ENCODE results near the gene PLEKHA3.
"Not testable (repeated sequence)": the region's sequence is repeated elsewhere in the genome, so short reads cannot be mapped to it uniquely, and the experiment has no call there.

Gene PLEKHA3

DNA sequence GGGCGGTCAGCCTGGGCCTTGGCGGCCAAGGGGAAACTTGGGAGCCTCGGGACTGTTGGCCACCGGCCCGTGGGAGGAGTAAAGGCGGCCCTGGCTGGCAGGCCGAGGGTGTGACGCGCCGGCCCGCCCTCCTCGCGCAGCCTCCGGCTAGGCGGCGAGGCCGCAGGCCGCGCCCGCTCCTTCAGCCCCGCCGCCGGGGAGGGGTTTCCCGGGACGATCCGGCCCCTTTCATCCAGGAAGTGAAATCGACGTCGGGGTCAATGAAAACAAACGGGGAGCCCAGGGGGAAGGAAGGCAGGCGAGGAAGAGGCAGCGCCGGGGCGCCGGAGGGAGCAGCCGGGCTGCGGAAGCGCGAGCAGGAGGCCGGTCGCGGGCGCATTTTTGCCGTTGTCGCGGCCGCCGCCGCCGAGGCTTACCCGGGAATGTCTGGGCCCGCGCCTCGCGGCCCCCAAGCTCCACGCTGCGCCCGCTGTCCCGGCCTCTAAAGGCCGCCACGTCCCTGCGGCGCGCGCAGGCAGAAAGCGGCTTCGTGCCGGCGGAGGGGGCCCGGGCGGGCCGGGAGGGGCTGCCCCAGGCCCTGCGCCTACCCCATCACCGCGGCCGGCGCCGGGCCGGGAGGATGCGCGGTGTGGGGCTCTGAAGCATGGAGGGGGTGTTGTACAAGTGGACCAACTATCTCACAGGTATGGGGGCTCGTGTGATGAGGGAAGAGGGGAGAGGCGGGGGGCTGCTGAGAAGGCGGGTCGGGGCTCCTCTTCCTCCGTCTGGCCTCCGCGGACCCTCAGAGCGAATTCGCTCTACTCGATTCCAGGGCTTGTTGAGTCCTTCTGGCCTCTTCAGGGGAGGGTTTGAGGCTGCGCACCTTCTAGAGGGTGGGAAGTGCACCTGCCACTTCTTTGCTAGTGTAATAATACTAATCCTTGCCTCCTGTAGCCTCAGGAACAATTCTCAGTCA, at the start of gene PLEKHA3:
Gene PLEKHA3, plus strand, starts transcription at position 231 of the 955 bp plus-strand sequence. Its CDS starts 413 bp downstream, at position 644.
- FAIRE-seq = no peak

DNA sequence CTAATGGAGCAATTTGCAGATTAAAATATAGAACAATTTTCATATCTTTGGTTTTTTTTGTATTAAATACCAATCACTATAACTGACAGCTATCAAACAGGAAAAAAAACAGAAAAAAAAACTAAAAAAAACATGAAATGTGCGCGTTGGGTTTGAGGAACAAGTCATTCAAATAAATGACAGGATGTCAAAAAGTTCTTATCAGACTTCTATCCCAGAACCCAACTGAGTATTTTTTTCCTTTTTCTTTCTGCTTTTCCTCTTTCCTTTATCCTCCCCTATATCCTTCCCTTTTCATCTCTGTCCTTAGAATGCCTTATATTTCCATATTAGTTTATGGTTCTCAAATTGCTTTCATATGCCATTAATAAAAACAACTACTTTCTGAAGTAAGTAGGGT, 43.6 kb upstream of the PLEKHA3 start:
- FAIRE-seq = no peak

DNA sequence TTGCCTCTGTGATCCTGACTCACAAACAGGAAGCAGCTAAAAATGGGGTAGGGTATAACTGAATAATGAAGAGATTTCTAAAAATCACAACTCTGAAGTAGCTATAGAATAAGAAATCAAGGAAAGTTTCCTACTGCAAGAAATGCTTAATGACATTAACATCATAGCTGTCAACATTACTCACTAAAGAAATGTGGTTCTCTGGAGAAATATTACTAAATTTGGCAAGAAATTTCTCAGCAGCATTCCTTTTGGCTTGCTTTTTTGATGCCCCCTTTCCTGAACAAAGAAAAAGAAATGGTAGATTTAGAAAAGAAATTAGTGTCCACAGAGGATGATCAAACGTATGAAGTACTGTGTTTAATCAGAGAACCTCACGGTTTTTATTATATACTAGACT, 38.8 kb upstream of the PLEKHA3 start:
- no peak for FAIRE-seq

DNA sequence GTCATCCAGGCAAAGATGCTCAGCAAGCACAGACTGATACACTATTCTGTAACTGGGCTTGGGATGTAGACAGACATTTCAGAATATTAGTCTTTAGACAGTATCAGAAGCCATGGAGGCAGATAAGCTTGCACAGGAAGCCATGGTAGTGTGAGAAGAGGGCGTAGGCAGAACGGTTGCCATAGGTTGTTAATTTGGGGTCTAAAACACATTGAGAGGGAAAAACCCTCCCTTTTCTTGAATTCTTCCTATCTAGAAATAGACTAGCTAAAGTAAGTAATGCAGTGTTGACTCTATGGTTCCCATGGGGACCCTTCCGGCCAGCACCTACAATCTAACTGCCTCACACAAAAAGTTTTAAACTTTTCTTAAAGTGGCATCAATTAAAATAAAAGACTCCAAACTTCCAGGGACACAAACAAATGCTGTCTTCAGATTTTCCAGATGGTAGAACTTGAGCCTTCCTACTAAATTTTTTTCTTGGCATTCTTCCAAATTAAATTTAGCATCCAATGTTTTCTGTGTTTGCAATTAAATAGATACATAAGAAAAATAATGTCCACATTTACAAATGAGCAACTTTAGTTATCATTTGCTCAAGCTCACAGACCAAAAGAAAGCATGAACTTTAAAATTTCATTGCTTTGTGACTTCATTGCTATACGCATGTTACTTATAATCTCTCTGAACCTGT, 31.1 kb upstream of the PLEKHA3 start:
- no peak for FAIRE-seq

DNA sequence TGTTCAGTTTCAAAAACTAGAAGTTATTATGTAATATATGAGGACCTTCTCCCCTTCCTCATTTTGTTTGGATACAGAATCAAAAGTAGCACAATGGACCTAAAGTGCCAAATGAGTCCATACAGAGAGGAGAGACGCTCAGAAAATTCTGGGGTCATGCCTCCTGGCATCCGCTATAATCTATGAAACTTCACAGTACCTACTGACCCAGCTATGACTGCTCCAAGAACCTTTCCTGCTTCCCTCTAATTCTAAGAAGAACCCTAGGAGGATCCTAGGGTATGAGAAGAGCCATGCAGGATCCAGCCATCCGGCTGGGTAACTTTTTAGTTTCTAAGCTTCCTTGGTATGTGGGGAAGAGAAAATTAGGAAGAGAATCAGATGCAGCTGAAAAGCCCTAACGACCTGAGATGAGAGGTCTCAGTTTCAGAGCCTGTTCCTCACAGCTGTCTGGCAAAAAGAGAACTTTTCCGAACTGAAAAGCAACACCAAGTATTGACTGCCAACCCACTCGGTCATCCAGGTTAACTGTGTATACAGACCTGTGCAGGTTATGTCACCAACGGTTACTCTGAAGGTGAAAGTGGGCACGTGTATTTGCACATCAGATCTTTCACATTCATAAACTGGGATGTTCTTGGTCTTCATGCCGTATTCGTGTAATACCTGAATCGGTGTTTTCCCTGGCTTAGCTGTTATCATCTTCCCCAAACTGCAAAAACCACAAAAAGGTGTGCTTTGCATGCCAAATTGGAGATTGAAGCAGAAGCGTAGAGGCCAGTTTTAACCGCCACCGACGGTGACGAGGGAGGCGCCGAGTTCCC, 30.3 kb upstream of the PLEKHA3 start:
- FAIRE-seq = no peak

DNA sequence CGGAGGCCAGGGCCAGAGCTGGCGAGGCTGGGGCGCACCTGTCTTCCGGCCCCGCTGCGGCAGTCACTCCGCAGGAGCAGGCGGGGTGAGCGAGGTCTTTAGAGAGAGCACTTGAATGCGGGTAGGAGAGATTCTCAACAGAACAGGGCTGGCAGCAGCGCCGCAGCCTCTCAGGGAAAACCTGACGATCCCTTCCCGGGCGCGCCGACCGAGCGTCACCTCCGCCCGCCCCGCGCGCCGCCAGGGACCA, 29.8 kb upstream of the PLEKHA3 start:
- no peak for FAIRE-seq

DNA sequence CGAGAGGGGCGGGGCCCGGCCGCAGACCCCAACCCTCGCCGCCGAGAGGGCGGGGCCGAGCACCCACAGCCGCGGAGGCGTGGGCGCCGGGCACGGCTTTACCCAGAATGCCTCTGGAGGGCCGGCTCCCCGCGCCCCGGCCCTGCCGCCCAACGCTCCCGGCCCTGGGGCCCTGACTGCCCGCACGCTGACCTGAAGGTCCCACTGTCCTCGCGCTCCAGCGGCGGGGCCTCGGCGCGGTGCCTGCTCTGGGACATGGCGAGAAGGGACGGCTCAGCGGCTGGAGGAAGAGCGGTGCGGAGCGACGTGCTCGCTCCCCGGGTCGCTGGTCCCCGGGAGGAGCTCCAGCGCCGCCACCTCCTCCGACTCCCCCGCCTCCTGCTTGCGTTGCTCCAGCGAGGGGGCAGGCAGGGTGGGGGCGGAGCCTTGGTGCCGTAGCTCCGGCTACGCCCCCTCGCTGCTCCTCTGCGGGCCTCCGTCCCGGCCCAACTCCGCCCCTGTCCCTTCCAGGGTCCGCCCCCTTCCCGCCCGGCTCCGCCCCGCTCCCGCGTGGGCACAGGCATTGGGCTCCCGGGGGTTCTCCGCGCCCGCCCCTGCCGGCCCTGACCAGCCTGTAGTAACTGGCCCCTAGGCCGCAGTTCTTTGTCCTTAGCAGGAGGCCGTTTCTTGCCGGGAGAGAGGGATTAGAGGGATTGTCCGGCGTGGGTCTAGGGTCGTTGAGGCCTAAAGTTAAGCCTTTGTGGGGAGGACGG, 29.3 kb upstream of the PLEKHA3 start, which contains the start of the genes PJVK and PRKRA:
Gene PJVK, plus strand, starts transcription at position 605 of the 752 bp plus-strand sequence. CDS start 2,032 bp downstream, outside the sequence.
Gene PRKRA, minus strand, starts transcription at position 402 of the 752 bp plus-strand sequence. Its CDS starts 145 bp downstream, at position 257.
- FAIRE-seq = peak; percentile 54

DNA sequence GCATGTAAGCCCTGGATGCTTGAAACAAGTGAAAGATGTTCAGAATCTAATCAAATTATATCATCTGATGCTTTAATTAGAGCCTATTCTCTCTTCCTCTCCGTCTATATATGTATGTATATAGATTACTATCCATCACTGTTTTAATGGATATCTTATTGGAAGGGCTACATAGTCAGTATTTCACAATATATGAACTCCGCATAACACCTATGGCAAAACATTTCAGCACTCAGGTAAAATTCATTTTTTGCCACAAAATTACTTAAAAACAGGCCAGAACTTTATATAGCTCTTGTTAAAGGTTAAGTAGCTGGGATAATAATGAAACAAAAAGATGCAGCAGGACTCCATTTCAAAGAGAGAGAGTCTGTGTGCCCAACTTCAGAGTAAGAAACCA, 27.9 kb upstream of the PLEKHA3 start:
- FAIRE-seq = no peak

DNA sequence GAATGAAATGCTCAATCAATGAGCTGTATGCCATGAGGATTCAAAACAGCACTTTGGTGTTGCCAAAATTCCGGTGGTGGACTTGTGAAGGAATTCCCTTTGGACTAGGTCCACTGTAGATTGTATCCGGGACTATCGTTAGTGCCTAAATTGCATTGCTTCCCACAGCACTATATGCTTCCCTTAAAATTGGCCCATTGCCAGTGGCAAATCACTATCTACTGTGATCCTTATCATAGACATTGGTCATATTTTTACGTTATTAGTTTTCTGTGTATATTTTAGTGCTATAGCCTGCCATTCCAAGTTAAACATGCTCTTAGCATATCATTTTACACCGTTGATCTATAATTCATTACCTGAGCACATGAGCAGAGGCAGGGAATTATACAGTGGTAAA, 27.4 kb upstream of the PLEKHA3 start:
- no peak for FAIRE-seq

DNA sequence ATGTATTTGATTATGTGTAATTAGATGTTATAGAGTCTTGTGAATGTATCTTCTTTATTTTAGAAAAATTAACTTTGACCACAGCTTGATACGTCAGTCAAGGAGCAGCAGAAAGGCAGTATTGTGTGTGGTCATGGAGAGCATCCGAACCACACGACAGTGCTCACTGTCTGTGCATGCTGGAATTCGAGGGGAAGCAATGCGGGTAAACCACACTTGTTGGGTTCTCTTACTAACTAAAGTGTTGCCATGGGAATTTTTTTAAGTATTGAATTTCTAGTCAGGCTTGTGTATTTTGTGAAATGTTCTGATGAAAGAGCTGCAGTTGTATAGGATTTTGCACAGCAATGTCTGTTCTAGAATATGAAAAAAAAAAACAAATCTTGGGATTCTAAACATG, 24.3 kb upstream of the PLEKHA3 start:
- no peak for FAIRE-seq

DNA sequence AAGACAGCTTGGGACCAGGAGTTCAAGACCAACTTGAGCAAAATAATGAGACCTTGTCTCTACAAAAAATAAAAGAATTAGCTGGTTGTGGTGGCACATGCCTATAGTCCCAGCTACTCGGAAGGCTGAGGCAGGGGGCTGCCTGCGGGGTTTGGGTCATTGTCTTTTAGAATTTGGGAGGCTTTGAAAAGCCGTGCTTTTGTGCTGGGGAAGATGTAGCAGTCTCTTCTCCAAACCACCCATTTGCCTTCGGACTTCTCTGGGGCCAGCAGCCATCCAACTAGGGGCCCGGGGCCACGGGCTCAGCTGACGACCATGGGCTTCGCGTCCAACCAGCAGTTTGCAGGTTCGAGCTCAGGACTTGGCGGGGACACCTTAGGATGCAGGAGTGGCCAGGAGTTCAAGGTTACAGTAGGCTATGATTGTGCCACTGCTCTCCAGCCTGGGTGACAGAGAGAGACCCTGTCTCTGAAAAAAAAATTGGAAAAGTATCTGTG, 22.8 kb upstream of the PLEKHA3 start:
- no peak for FAIRE-seq

DNA sequence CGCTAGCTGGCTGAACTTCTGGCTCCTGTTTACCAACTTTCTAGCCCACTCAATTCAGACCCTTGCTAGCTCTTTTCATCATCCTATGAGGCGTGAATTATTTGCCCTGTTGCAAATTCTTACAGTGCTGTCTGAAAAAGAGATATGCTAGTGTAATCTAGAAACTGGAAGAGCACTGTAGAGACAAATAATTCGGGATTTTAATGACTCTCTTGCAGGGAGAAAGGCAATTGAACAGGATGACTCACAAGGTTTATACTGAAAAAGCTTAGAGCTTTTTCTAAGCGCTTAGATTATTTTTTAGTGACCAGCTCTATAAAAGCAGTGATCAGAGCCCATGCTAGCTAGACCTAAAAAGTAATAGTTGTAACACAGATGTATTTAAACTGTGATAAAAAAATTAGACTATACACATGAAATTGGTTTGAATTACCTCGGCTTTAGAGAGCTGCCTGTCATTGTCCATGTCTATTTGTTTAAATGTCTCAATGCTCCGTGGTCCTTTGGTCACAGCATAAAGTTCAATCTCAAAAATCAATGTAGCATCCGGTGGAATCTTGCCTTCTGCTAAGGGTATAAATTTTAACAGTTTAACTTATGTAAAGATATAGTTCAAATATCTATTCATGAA, 10.9 kb upstream of the PLEKHA3 start:
- no peak for FAIRE-seq

DNA sequence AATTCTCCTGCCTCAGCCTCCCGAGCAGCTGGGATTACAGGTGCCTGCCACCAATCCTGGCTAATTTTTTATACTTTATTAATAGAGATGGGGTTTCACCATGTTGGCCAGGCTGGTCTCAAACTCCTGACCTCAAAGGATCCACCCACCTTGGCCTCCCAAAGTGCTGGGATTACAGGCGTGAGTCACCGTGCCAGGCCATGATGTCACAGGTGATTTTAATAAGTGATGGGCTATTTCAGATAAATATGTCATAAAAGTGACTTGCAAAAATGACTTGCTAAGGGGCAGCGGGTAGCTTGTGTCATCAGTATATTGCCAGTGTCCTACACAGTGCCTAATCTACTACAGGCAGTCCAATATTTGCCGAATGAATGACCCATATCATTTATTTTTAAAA, 8.9 kb upstream of the PLEKHA3 start:
- not testable (repeated sequence) for FAIRE-seq

DNA sequence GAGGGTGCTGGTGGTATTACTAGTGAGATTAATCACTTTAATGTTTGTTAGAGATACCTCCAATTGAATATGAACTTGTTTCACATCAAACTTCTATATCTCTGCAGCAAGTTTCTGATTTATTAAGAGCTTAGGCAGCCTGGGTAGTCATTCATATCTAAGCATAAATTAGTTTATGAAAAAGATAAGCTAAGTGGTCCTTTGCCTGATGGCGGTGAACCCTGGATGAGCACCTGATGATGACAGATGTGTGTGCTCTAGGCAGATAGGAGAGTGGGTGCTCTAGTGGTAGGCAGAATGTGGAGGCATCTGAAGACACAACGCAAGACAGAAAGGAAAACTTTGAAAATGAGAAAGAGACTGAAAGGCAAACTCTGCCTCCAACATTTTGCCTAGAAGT, 6.9 kb upstream of the PLEKHA3 start:
- no peak for FAIRE-seq

DNA sequence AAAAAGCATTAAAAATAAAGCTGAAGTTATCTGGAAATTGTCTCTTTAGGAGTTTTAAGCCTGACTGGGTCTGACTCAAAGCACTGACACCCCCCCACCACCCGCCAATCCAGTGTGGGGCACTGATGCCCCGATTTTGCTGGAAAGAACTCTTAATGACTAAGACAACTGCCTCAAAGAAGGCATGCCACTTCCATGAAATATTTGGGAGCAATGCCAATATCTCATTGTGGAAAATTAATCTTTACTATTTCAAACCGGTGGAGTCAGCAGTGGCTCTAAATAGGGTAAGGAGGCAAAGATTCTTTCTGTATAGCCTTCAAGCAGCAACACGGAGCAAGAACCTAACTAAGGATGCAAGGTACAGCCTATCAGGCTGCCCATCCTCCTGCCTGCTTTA, 6.3 kb upstream of the PLEKHA3 start:
- no peak for FAIRE-seq

DNA sequence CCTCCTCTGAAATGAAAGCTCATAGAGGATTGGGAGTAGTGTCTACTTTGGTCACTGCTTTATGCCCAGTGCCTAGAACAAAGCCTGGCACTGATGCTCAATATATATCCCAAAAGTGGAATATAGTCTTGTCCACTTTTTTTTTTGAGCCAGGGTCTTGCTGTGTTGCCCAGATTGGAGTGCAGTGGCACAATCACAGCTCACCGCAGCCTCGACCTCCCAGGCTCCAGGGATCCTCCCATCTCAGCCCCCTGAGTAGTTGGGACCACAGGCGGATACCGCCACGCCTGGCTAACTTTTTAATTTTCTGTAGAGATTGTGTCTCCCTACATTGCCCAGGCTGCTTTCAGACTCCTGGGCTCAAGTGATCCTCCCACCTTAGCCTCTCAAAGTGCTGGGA, 5.7 kb upstream of the PLEKHA3 start:
- no peak for FAIRE-seq

DNA sequence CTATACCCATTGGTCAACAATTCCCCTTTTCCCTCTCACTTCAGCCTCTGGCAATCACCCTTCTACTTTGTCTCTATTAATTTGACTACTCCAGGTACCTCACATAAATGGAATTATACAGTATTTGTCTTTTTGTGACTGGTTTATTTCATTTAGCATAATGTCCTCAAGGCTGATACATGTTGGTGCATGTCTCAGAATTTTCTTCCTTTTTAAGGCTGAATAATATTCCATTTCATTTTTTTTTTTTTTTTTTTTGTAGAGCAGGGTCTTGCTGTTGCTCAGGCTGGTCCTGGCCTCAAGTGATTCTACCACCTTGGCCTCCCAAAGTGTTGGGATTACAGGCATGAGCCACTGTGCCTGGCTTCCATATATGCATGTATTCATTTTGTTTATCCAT, 3.8 kb upstream of the PLEKHA3 start:
- FAIRE-seq = no peak

DNA sequence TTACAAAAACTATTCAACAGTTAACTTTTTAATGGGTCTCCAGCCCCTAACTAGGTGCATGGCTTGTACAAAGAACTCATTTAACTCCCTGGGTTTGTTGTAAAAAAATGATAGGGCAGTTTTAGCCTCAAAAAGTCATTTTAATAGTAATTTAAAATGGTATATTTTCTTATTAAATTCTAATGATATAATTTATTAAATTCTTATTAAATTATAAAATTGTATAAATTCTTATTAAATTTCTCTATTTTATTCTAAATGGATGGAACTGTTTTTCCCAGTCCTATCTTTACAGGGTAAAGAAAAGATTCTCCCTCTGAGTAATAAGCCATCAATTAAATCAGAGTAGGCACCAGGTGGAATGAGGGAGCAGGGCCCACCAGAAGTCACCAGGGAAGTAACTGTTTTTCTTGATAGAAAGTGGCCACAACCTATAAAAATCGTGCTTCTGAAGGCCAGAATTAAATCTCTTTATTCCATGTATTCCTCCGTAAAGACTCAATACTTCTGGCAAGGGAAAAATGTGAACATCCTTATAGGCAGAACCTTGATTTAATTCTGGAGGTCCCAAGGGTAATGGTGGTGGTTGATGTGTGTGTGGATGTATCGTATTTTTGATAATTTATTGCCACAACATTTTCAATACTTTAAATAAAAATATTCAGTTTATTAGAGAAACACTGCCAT, 2.7 kb upstream of the PLEKHA3 start:
- no peak for FAIRE-seq

DNA sequence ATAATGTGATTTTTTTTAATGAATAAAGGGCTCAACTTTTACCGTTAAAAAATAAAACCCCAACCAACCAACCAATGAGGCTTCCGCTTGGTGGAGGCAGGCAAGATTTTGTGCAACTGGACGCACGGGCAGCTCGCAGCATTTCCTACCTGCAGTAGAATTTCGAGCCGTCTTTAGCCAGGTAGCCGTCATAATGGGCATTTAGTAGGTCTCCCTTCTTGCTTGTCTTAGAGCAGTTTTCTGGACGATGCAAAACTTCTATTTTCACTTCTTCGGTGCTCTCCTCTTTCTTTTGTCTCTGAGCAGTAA, 2.2 kb upstream of the PLEKHA3 start:
- FAIRE-seq = no peak

DNA sequence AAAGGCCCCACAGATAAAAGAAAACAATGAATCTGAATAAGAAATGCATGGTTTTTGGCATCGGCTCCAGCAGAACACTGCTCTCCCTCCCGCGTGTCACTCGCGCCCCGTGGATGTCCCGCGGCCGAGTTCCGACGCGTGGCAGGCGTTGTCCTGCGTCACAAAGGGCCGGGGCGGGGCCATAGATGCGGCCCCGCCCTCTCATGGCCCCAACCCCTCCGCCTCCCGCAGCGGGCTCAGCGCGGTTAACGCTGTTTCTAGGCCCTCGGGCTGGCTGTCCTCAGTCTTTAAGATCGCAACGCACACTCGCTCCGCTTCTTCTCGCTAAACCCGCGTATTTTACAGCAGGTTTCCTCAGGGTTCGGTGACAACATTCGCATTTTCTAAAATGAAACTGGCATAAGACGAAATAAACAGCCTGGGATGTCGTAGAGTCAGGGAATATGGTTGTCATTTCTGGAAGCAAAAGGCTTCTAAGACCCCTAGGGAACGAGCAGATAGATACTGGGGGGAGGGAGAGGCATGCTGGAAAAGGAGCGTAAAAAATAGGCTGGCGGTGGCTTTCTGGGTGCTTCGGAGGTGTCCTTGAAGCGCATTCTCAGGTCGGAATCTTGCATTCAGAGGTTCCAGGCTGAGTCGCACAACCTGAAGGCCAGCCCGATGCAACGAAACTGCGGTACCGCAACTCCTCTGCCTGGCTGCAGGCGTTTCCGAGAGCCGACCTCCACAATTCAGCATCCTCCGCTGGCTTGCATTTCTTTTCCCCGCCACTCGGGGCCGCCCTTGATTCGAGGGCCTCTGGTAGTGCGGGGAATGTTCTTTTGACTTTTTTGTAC, 1.6 kb upstream of the PLEKHA3 start, which contains the start of gene FKBP7:
Gene FKBP7, minus strand, starts transcription at position 162 of the 836 bp plus-strand sequence. Its CDS starts 101 bp downstream, at position 61.
- no peak for FAIRE-seq
